IMR-90 (cell line): ENCODE measurements around the gene NCBP2L. TPM values are rescaled to one million over a fixed set of nuclear protein-coding genes. Genes with fewer than 3 reads are reported as not detected.

ENCODE experiments used
- ATAC-seq: fragments of 200-7000 bp; cut with Tn5 transposase; 2 replicates; pipeline ENCODE4 v1.9.1; 2020; ENCODE audit warnings: low read depth, mild to moderate bottlenecking, moderate library complexity
- BruUV-seq: library from RNA; stranded (reverse); fragments of 400-500 nt; replicated peaks from 2 replicates; lab custom pipeline; 2021; lab: Mats Ljungman, UMichigan
- CTCF ChIA-PET: fragments of 300-600 bp; formaldehyde crosslinking; extraction: SDS; loops from one replicate; lab custom pipeline; 2021; ENCODE audit warnings: antibody characterized with exemption; lab: Yijun Ruan, JAX
- POLR2A ChIA-PET: fragments of 300-600 bp; sonication (Branson Sonifier 250); formaldehyde crosslinking; loops from one replicate; lab custom pipeline; 2022; ENCODE audit warnings: antibody characterized with exemption; ENCODE audit not compliant: unreplicated experiment; lab: Charles Lee
- DNase-seq: peaks from one replicate; pipeline ENCODE4 v3.0.0; 2013
- H2AFZ ChIP-seq: replicated peaks from 2 replicates; pipeline ENCODE3; 2013; ENCODE audit warnings: low read length, mild to moderate bottlenecking; ENCODE audit not compliant: poor library complexity
- H2AK5ac ChIP-seq: 2 replicates; pipeline ENCODE4 v1.6.1; 2013; ENCODE audit warnings: low read depth, low read length, inconsistent platforms
- H2AK9ac ChIP-seq: replicated peaks from 2 replicates; pipeline ENCODE3; 2013; ENCODE audit warnings: mild to moderate bottlenecking, low read depth, low read length, moderate library complexity; ENCODE audit not compliant: poor library complexity
- H2BK120ac ChIP-seq: 2 replicates; pipeline ENCODE4 v1.6.1; 2013; ENCODE audit warnings: low read depth, low read length, inconsistent platforms
- H2BK15ac ChIP-seq: 3 replicates; pipeline ENCODE4 v1.6.1; 2013; ENCODE audit warnings: low read depth, low read length, inconsistent platforms
- H2BK20ac ChIP-seq: 2 replicates; pipeline ENCODE4 v1.6.1; 2013; ENCODE audit warnings: low read depth, mild to moderate bottlenecking, inconsistent platforms, low read length, moderate library complexity
- H2BK5ac ChIP-seq: 2 replicates; pipeline ENCODE4 v1.6.1; 2013; ENCODE audit warnings: mild to moderate bottlenecking, low read depth, low read length, inconsistent platforms; ENCODE audit not compliant: poor library complexity, severe bottlenecking
- H3K14ac ChIP-seq: replicated peaks from 2 replicates; pipeline ENCODE4 v1.6.1; 2013; ENCODE audit warnings: low read depth, low read length, inconsistent platforms
- H3K18ac ChIP-seq: 2 replicates; pipeline ENCODE4 v1.6.1; 2013; ENCODE audit warnings: low read depth, low read length, control low read depth
- H3K23ac ChIP-seq: 2 replicates; pipeline ENCODE4 v1.6.1; 2013; ENCODE audit warnings: low read depth, low read length, inconsistent platforms
- H3K27ac ChIP-seq: 2 replicates; pipeline ENCODE4 v1.5.1; 2013; ENCODE audit warnings: mild to moderate bottlenecking, control low read depth, low read length; ENCODE audit not compliant: insufficient read depth
- H3K27me3 ChIP-seq: 2 replicates; pipeline ENCODE4 v1.6.1; 2013; ENCODE audit warnings: low read length; ENCODE audit not compliant: control insufficient read depth, insufficient read depth
- H3K36me3 ChIP-seq: 2 replicates; pipeline ENCODE4 v1.6.1; 2013; ENCODE audit warnings: low read length, mixed read lengths; ENCODE audit not compliant: control insufficient read depth, insufficient read depth
- H3K4ac ChIP-seq: 2 replicates; pipeline ENCODE4 v1.6.1; 2013; ENCODE audit warnings: low read depth, low read length, inconsistent platforms
- H3K4me1 ChIP-seq: 2 replicates; pipeline ENCODE4 v1.6.1; 2013; ENCODE audit warnings: low read length, mixed read lengths; ENCODE audit not compliant: control insufficient read depth, insufficient read depth
- H3K4me2 ChIP-seq: 2 replicates; pipeline ENCODE4 v1.6.1; 2013; ENCODE audit warnings: low read depth, mild to moderate bottlenecking, control low read depth, low read length, moderate library complexity
- H3K4me3 ChIP-seq: 2 replicates; pipeline ENCODE4 v1.5.1; 2013; ENCODE audit warnings: low read depth, mild to moderate bottlenecking, control low read depth, low read length, moderate library complexity; ENCODE audit not compliant: insufficient read depth
- H3K56ac ChIP-seq: 2 replicates; pipeline ENCODE4 v1.6.1; 2013; ENCODE audit warnings: low read length, inconsistent platforms; ENCODE audit not compliant: insufficient read depth; ENCODE audit errors: extremely low read depth
- H3K79me1 ChIP-seq, 2 experiments: 2 replicates each; pipeline ENCODE4 v1.6.1; 2013; ENCODE audit warnings: low read length in 2 of 2, inconsistent platforms in 1 of 2, low read depth in 1 of 2
- H3K9ac ChIP-seq: 2 replicates; pipeline ENCODE4 v1.6.1; 2013; ENCODE audit warnings: low read depth, low read length, control low read depth
- H3K9me1 ChIP-seq: 2 replicates; pipeline ENCODE4 v1.6.1; 2013; ENCODE audit warnings: low read length, inconsistent platforms; ENCODE audit not compliant: insufficient read depth
- H3K9me3 ChIP-seq: 2 replicates; pipeline ENCODE4 v1.6.1; 2013; ENCODE audit warnings: low read length; ENCODE audit not compliant: control insufficient read depth, insufficient read depth
- H4K20me1 ChIP-seq: 2 replicates; pipeline ENCODE4 v1.6.1; 2013; ENCODE audit warnings: low read length, inconsistent platforms; ENCODE audit not compliant: insufficient read depth
- H4K5ac ChIP-seq: 2 replicates; pipeline ENCODE4 v1.6.1; 2013; ENCODE audit warnings: mild to moderate bottlenecking, low read depth, low read length, control low read depth
- H4K8ac ChIP-seq, 2 experiments: 2 replicates each; pipeline ENCODE4 v1.6.1; 2013; ENCODE audit warnings: low read depth in 2 of 2, low read length in 2 of 2, control low read depth in 1 of 2, inconsistent platforms in 1 of 2
- H4K91ac ChIP-seq: 2 replicates; pipeline ENCODE4 v1.6.1; 2013; ENCODE audit warnings: low read depth, low read length, inconsistent platforms; ENCODE audit not compliant: insufficient read depth
- BHLHE40 ChIP-seq: fragments of 150-350 bp; IDR thresholded peaks from 2 replicates; pipeline ENCODE4 v1.6.1; 2016; ENCODE audit warnings: mild to moderate bottlenecking, low read depth, low read length
- CHD1 ChIP-seq: IDR thresholded peaks from 2 replicates; pipeline ENCODE4 v1.6.1; 2012; ENCODE audit warnings: low read depth, low read length, improper control_type of control experiment
- CTCF ChIP-seq: conservative IDR thresholded peaks from 2 replicates; pipeline ENCODE4 v1.5.1; 2012; ENCODE audit warnings: mild to moderate bottlenecking, low read depth, low read length, improper control_type of control experiment
- FOS ChIP-seq: fragments of 150-350 bp; IDR thresholded peaks from 2 replicates; pipeline ENCODE4 v1.6.1; 2016; ENCODE audit warnings: low read depth, low read length
- MAFK ChIP-seq: IDR thresholded peaks from 2 replicates; pipeline ENCODE4 v1.6.1; 2012; ENCODE audit warnings: low read depth, low read length, improper control_type of control experiment
- MAZ ChIP-seq: IDR thresholded peaks from 2 replicates; pipeline ENCODE4 v1.6.1; 2012; ENCODE audit warnings: low read depth, mild to moderate bottlenecking, low read length, improper control_type of control experiment, moderate library complexity, borderline replicate concordance
- NFE2L2 ChIP-seq: fragments of 150-350 bp; IDR thresholded peaks from 2 replicates; pipeline ENCODE4 v1.6.1; 2016; ENCODE audit warnings: low read depth, mild to moderate bottlenecking, low read length
- POLR2A ChIP-seq: IDR thresholded peaks from 2 replicates; pipeline ENCODE4 v1.6.1; 2012; ENCODE audit warnings: mild to moderate bottlenecking, low read depth, low read length
- RAD21 ChIP-seq: IDR thresholded peaks from 2 replicates; pipeline ENCODE4 v1.6.1; 2012; ENCODE audit warnings: low read length, improper control_type of control experiment
- RFX5 ChIP-seq: IDR thresholded peaks from 2 replicates; pipeline ENCODE4 v1.8.0; 2012; ENCODE audit warnings: low read depth, mild to moderate bottlenecking, low read length, moderate library complexity
- SMC3 ChIP-seq: fragments of 150-350 bp; IDR thresholded peaks from 2 replicates; pipeline ENCODE4 v1.6.1; 2016; ENCODE audit warnings: low read depth, mild to moderate bottlenecking, antibody characterized with exemption, low read length, moderate library complexity
- WGBS, 2 experiments: methylation state at CpG; one replicate each; pipeline versions ENCODE4 v1.1.5 to v1.1.7; 2013; ENCODE audit warnings: missing lambda C conversion rate in 2 of 2; ENCODE audit not compliant: insufficient read length in 1 of 2; ENCODE audit errors: extremely low coverage in 2 of 2; 5-methylcytosine and 5-hydroxymethylcytosine counted together
- dilution Hi-C: fragments of 300-500 bp; cut with HindIII; formaldehyde crosslinking; loops from one replicate; pipeline ENCODE4 v1.14.3; 2018; ENCODE audit warnings: low sequenced_read_pairs; ENCODE audit not compliant: unreplicated experiment
- in situ Hi-C: fragments of 300-500 bp; cut with MboI; formaldehyde crosslinking; loops from 3 replicates; pipeline ENCODE4 v1.14.3; 2019; ENCODE audit warnings: low sequenced_read_pairs, inconsistent platforms, mixed read lengths
- intact Hi-C: fragments of 100-400 bp; cut with micrococcal nuclease; formaldehyde crosslinking; loops from 2 replicates; pipeline ENCODE4 v1.10.0; 2022
- polyA plus RNA-seq, 3 experiments: library from polyadenylated mRNA; depleted of rRNA; stranded (reverse); fragments of >200 nt; gene quantifications; 2 replicates each; pipeline ENCODE4 v1.2.3, GENCODE V29; 2012; ENCODE audit warnings: low replicate concordance in 1 of 3
- total RNA-seq: library from RNA; depleted of rRNA; stranded (reverse); fragments of >200 nt; gene quantifications from 2 replicates; pipeline ENCODE4 v1.2.3, GENCODE V29; 2012

The NCBP2L gene
- total and polyA plus RNA-seq, 2 of the 4 experiments (the other 2 are of a cell fraction) = not detected

- Histone ChIP-seq H3K36me3 (no peaks in the 10 kb centered on the region), H3K4me1 (no peaks in the 10 kb centered on the region), H3K18ac (no peak overlapping the region), H3K4me2 (peak overlapping the region; percentile 68), H3K9me1 (no peaks in the 10 kb centered on the region), H3K27me3 (peaks cover 37% of the 10 kb centered on the region), H2AK9ac (no peak overlapping the region), H2AK5ac (no peak overlapping the region), H2BK120ac (no peak overlapping the region), H3K56ac (no peak overlapping the region), H2BK20ac (no peak overlapping the region), H3K9ac (no peak overlapping the region), H4K20me1 (no peaks in the 10 kb centered on the region), H4K91ac (no peak overlapping the region), H4K5ac (no peak overlapping the region), H2BK15ac (no peak overlapping the region), H3K27ac (no peak overlapping the region), H3K23ac (no peak overlapping the region), H2BK5ac (no peak overlapping the region), H3K79me1 (no peaks in the 10 kb centered on the region), H3K14ac (no peak overlapping the region), H4K8ac (no peak overlapping the region), H3K4me3 (peak overlapping the region; percentile 43), H2AFZ (peak overlapping the region; percentile 84), H3K4ac (no peak overlapping the region), H3K9me3 (no peaks in the 10 kb centered on the region)
- TF ChIP-seq RFX5 (no peak), SMC3 (no peak), FOS (no peak), RAD21 (no peak), CTCF (no peak), MAZ (no peak), BHLHE40 (no peak), POLR2A (no peak), CHD1 (no peak), NFE2L2 (no peak), MAFK (no peak)
- ChIA-PET CTCF (interaction anchor here (0.8 to 1.1 kb wide), 2 partner anchors 9 to 121 kb away, joined by 3 read pairs; no protein-coding TSS in a partner anchor), POLR2A (no interaction called here)
- in situ Hi-C loops (loop anchor here (5.0 kb wide), 1 partner anchor 118 kb away; no protein-coding TSS in a partner anchor), intact Hi-C loops (loop anchor here (5.0 kb wide), 2 partner anchors 98 to 883 kb away; no protein-coding TSS in a partner anchor), dilution Hi-C loops (no loop called here)
- no TSS peak for BruUV-seq
- ATAC-seq = no peak; the same call in 1 of the 2 replicates
- WGBS, 2 experiments = 39% methylated on average over 16 of the region's 40 CpGs; no CpG with 5 or more reads in 1 of the 2 experiments
- no peak for DNase-seq
Measured at GRCh38 chrX:107775000-107775733, 2.4 kb upstream of the NCBP2L start.
